RKO (cell line): ENCODE measurements around the gene ST6GALNAC2.
"Not testable (repeated sequence)": the region's sequence is repeated elsewhere in the genome, so short reads cannot be mapped to it uniquely, and the experiment has no call there.

Experiments
- DNase-seq: peaks from one replicate; pipeline ENCODE4 v3.0.0-alpha.2; 2016; ENCODE audit warnings: low spot score

Gene ST6GALNAC2

GRCh38 chr17:76570457-76570856, 15.2 kb downstream of the ST6GALNAC2 start:
- no peak for DNase-seq

- DNase-seq = no peak
Measured at GRCh38 chr17:76569607-76570279, 15.9 kb downstream of the ST6GALNAC2 start.

GRCh38 chr17:76568811-76569221, 16.8 kb downstream of the ST6GALNAC2 start:
- DNase-seq = no peak

- DNase-seq = no peak
Measured at GRCh38 chr17:76567634-76568432, 17.8 kb downstream of the ST6GALNAC2 start.

- DNase-seq = no peak
Measured at GRCh38 chr17:76566988-76567431, 18.6 kb downstream of the ST6GALNAC2 start.

- no peak for DNase-seq
Measured at GRCh38 chr17:76566613-76566943, 19.1 kb downstream of the ST6GALNAC2 start.

GRCh38 chr17:76565728-76566612, 19.7 kb downstream of the ST6GALNAC2 start:
- no peak for DNase-seq

GRCh38 chr17:76564991-76565727, 20.5 kb downstream of the ST6GALNAC2 start:
- peak; percentile 86 for DNase-seq

GRCh38 chr17:76563359-76563758, 22.3 kb downstream of the ST6GALNAC2 start:
- DNase-seq = not testable (repeated sequence)

- peak; percentile 84 for DNase-seq
Measured at GRCh38 chr17:76562734-76563148, 22.9 kb downstream of the ST6GALNAC2 start.

- peak; percentile 77 for DNase-seq
Measured at GRCh38 chr17:76561799-76562268, 23.8 kb downstream of the ST6GALNAC2 start.

- no peak for DNase-seq
Measured at GRCh38 chr17:76561332-76561731, 24.3 kb downstream of the ST6GALNAC2 start.

GRCh38 chr17:76560877-76561221, 24.8 kb downstream of the ST6GALNAC2 start:
- DNase-seq = no peak

GRCh38 chr17:76560036-76560876, 25.4 kb downstream of the ST6GALNAC2 start:
- peak; percentile 51 for DNase-seq

GRCh38 chr17:76559460-76559859, 26.2 kb downstream of the ST6GALNAC2 start:
- DNase-seq = not testable (repeated sequence)

- peak; percentile 73 for DNase-seq
Measured at GRCh38 chr17:76558198-76559095, 27.2 kb downstream of the ST6GALNAC2 start.

GRCh38 chr17:76557368-76558197, 28.1 kb downstream of the ST6GALNAC2 start:
- peak; percentile 96 for DNase-seq

- DNase-seq = peak; percentile 55
Measured at GRCh38 chr17:76556765-76557367, 28.8 kb downstream of the ST6GALNAC2 start.
